ENCODE results near the gene TRPV3.

GRCh38 chr17:3551189-3551588 lies 6.4 kb downstream of the TRPV3 start:
- no peak for TF ChIP-seq CTCF (IDR thresholded peaks at IDR 0.05)
- no peak for TF ChIP-seq EZH2 (IDR thresholded peaks at IDR 0.05; ENCODE audit: borderline replicate concordance, insufficient read depth, low read depth, low read length, poor library complexity, severe bottlenecking)
